Measurements from ENCODE around the gene RHOJ. TPM values are rescaled to one million over a fixed set of nuclear protein-coding genes. Genes with fewer than 3 reads are reported as not detected.

The RHOJ gene
- total RNA-seq, 2 experiments from 2014 or later: not detected

GRCh38 chr14:63210812-63211211 lies 6.6 kb downstream of the RHOJ start:
- no peak overlapping the region for H3K4me3 Mint-ChIP-seq
- no peaks in the 10 kb centered on the region for H3K9me3 Mint-ChIP-seq (ENCODE audit: low read depth)
- intact Hi-C loops (cut with DNase I, micrococcal nuclease): no loop called here
- DNase-seq (no peak), ATAC-seq (no peak)
- no peak overlapping the region for H3K27ac Mint-ChIP-seq
- no peaks in the 10 kb centered on the region for H3K36me3 Mint-ChIP-seq (ENCODE audit: low read depth)
- no peaks in the 10 kb centered on the region for H3K4me1 Mint-ChIP-seq
- peaks cover 14% of the 10 kb centered on the region for H3K27me3 Mint-ChIP-seq
- ChIA-PET POLR2A (no interaction called here), CTCF (interaction anchor here (0.5 kb wide), 1 partner anchor 173 kb away, joined by 3 read pairs; no protein-coding TSS in a partner anchor)

- no peaks in the 10 kb centered on the region for H3K9me3 Mint-ChIP-seq (ENCODE audit: low read depth)
- no peak overlapping the region for H3K27ac Mint-ChIP-seq
- H3K27me3 Mint-ChIP-seq: peaks cover 14% of the 10 kb centered on the region
- no peaks in the 10 kb centered on the region for H3K36me3 Mint-ChIP-seq (ENCODE audit: low read depth)
- CTCF ChIA-PET: no interaction called here
- intact Hi-C loops (cut with DNase I, micrococcal nuclease): no loop called here
- DNase-seq (no peak), ATAC-seq (no peak)
- no peaks in the 10 kb centered on the region for H3K4me1 Mint-ChIP-seq
- POLR2A ChIA-PET: no interaction called here
- no peak overlapping the region for H3K4me3 Mint-ChIP-seq
These were observed 8.0 kb downstream of the RHOJ start for GRCh38 chr14:63212209-63212608.

GRCh38 chr14:63212776-63213500 lies 8.7 kb downstream of the RHOJ start:
- no peaks in the 10 kb centered on the region for H3K36me3 Mint-ChIP-seq (ENCODE audit: low read depth)
- no peak overlapping the region for H3K4me3 Mint-ChIP-seq
- H3K4me1 Mint-ChIP-seq: no peaks in the 10 kb centered on the region
- POLR2A ChIA-PET: no interaction called here
- peaks cover 14% of the 10 kb centered on the region for H3K27me3 Mint-ChIP-seq
- ATAC-seq (no peak), DNase-seq (no peak)
- H3K27ac Mint-ChIP-seq: no peak overlapping the region
- intact Hi-C loops (cut with DNase I, micrococcal nuclease): no loop called here
- CTCF ChIA-PET: no interaction called here
- H3K9me3 Mint-ChIP-seq (ENCODE audit: low read depth): no peaks in the 10 kb centered on the region

DNA sequence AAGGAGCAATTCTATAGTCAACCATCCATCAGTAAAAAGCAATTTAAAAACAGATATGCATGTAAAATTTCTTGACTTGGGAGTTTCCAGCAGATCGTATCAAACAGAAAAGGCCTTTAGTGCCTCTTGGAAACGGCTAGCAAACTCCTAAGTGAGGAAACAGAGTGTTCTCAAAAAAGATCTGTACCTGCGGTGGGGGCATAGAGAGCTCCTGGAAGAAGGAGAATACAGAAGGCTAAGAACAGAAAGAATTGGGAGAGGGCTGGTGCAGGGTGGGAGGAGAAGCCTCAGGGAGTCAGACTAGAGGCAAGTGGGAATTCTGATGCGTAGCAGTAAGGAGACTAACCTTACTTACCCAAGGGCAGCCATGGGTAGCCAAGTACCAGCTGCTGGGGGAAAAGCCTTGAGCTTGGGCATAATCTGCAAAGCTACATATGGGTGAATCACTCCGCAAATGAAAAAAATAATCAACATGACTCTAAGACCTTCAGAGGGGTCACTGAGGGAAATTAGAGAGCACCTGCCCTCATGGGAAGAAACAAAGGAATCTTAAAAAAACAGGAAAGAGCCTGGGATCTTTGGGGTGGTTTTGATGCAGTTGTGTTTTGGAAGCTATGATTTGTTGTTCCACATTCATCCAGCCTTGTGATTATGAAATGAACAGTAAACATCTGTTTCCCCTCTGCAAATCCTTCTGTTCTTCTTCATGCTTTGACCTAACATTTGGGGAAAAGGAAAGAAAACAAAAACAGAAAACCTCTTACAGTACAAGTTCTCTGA lies 10.4 kb downstream of the RHOJ start:
- Mint-ChIP-seq H3K9me3 (ENCODE audit: low read depth) (no peaks in the 10 kb centered on the region), H3K27me3 (peaks cover 18% of the 10 kb centered on the region), H3K4me1 (no peaks in the 10 kb centered on the region), H3K4me3 (no peak overlapping the region), H3K27ac (no peak overlapping the region), H3K36me3 (ENCODE audit: low read depth) (no peaks in the 10 kb centered on the region)
- ATAC-seq (no peak), DNase-seq (no peak)
- intact Hi-C loops (cut with DNase I, micrococcal nuclease): no loop called here
- POLR2A ChIA-PET: no interaction called here
- CTCF ChIA-PET: no interaction called here

DNA sequence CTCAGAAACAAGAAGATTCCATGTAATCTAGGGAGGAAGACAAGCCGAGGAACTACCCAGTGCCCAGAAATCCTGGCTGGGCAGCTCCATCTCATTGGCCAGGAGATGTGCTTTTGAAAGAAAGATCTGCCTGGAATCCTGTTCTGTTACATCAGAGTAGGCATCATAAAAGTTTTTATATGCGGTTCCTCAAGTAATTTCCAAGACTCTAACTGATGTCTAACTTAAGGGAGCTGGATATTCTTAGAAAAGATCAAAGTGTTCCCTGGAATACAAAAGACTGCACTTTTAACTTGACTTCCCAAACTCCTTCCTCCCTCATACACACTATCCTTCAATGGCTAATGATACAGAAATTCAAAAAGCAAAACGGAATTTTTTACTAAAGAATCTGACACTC lies 16.3 kb downstream of the RHOJ start:
- intact Hi-C loops (cut with DNase I, micrococcal nuclease): no loop called here
- Mint-ChIP-seq H3K36me3 (ENCODE audit: low read depth) (no peaks in the 10 kb centered on the region), H3K4me1 (no peaks in the 10 kb centered on the region), H3K27ac (no peak overlapping the region), H3K9me3 (ENCODE audit: low read depth) (no peaks in the 10 kb centered on the region), H3K27me3 (peaks cover 15% of the 10 kb centered on the region), H3K4me3 (no peak overlapping the region)
- ATAC-seq: no peak
- ChIA-PET POLR2A (no interaction called here), CTCF (interaction anchor here (0.6 kb wide), 1 partner anchor 56 kb away, joined by 3 read pairs; no protein-coding TSS in a partner anchor)
- no peak for DNase-seq

DNA sequence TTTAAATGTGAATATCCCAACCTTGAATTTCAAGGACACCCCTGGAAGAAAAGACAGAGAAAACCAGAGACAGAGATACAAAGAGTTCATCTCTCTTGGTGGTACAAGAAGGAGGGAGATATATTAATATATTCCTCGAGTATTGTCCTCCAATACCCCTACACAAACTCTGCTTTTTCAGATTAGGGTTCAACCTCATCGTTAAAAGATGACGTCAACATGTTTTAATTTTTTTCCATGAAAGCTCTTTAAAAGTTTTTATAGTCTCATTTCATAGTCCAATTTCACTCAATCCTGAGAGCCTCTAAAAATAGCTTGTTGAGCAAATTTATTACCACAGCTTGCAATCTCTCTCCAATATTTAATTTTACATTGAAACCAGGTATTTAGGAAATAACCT lies 19.4 kb downstream of the RHOJ start:
- Mint-ChIP-seq H3K36me3 (ENCODE audit: low read depth) (no peaks in the 10 kb centered on the region), H3K27ac (no peak overlapping the region), H3K9me3 (ENCODE audit: low read depth) (no peaks in the 10 kb centered on the region), H3K27me3 (peaks cover 13% of the 10 kb centered on the region), H3K4me3 (no peak overlapping the region), H3K4me1 (no peaks in the 10 kb centered on the region)
- POLR2A ChIA-PET: no interaction called here
- CTCF ChIA-PET: no interaction called here
- intact Hi-C loops (cut with DNase I, micrococcal nuclease): no loop called here
- ATAC-seq (no peak), DNase-seq (no peak)

- peaks cover 13% of the 10 kb centered on the region for H3K27me3 Mint-ChIP-seq
- H3K4me3 Mint-ChIP-seq: no peak overlapping the region
- H3K27ac Mint-ChIP-seq: no peak overlapping the region
- no peaks in the 10 kb centered on the region for H3K4me1 Mint-ChIP-seq
- CTCF ChIA-PET: no interaction called here
- DNase-seq (no peak), ATAC-seq (no peak)
- intact Hi-C loops (cut with DNase I, micrococcal nuclease): no loop called here
- no peaks in the 10 kb centered on the region for H3K36me3 Mint-ChIP-seq (ENCODE audit: low read depth)
- POLR2A ChIA-PET: no interaction called here
- H3K9me3 Mint-ChIP-seq (ENCODE audit: low read depth): no peaks in the 10 kb centered on the region
These were observed 20.0 kb downstream of the RHOJ start for GRCh38 chr14:63224196-63224595.

DNA sequence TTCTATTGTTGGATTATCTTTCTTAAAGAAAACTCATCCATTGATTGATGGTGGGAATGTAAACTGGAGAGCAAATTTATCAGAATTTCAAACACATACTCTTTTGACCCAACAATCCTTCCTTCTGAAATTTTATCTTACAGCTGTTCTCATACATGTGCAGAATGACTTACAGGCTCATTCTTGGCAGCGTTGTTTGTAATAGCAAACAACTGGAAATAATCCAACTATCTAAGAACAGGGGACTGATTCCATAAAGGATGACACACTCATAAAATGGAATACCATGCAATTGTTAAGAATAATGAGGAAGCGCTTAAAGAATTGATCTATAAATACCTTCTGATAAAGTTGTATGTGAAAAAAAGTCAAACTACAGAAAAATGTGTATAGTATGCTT lies 24.0 kb downstream of the RHOJ start:
- ChIA-PET POLR2A (no interaction called here), CTCF (no interaction called here)
- ATAC-seq: no peak
- H3K4me1 Mint-ChIP-seq: no peaks in the 10 kb centered on the region
- no peak overlapping the region for H3K4me3 Mint-ChIP-seq
- intact Hi-C loops (cut with DNase I, micrococcal nuclease): no loop called here
- H3K36me3 Mint-ChIP-seq (ENCODE audit: low read depth): no peaks in the 10 kb centered on the region
- no peaks in the 10 kb centered on the region for H3K9me3 Mint-ChIP-seq (ENCODE audit: low read depth)
- H3K27me3 Mint-ChIP-seq: peaks cover 25% of the 10 kb centered on the region
- DNase-seq: no peak
- H3K27ac Mint-ChIP-seq: no peak overlapping the region

GRCh38 chr14:63229330-63230059 lies 25.3 kb downstream of the RHOJ start:
- POLR2A ChIA-PET: no interaction called here
- no peak overlapping the region for H3K4me3 Mint-ChIP-seq
- CTCF ChIA-PET: no interaction called here
- intact Hi-C loops (cut with DNase I, micrococcal nuclease): no loop called here
- peaks cover 26% of the 10 kb centered on the region for H3K27me3 Mint-ChIP-seq
- H3K4me1 Mint-ChIP-seq: no peaks in the 10 kb centered on the region
- no peak overlapping the region for H3K27ac Mint-ChIP-seq
- H3K9me3 Mint-ChIP-seq (ENCODE audit: low read depth): no peaks in the 10 kb centered on the region
- DNase-seq (no peak), ATAC-seq (no peak)
- H3K36me3 Mint-ChIP-seq (ENCODE audit: low read depth): no peaks in the 10 kb centered on the region

- intact Hi-C loops (cut with DNase I, micrococcal nuclease): no loop called here
- CTCF ChIA-PET: no interaction called here
- peaks cover 30% of the 10 kb centered on the region for H3K27me3 Mint-ChIP-seq
- H3K4me1 Mint-ChIP-seq: no peaks in the 10 kb centered on the region
- H3K9me3 Mint-ChIP-seq (ENCODE audit: low read depth): no peaks in the 10 kb centered on the region
- H3K27ac Mint-ChIP-seq: no peak overlapping the region
- H3K4me3 Mint-ChIP-seq: no peak overlapping the region
- H3K36me3 Mint-ChIP-seq (ENCODE audit: low read depth): no peaks in the 10 kb centered on the region
- ATAC-seq: no peak
- POLR2A ChIA-PET: no interaction called here
- no peak for DNase-seq
These were observed 27.5 kb downstream of the RHOJ start for GRCh38 chr14:63231766-63232165.

DNA sequence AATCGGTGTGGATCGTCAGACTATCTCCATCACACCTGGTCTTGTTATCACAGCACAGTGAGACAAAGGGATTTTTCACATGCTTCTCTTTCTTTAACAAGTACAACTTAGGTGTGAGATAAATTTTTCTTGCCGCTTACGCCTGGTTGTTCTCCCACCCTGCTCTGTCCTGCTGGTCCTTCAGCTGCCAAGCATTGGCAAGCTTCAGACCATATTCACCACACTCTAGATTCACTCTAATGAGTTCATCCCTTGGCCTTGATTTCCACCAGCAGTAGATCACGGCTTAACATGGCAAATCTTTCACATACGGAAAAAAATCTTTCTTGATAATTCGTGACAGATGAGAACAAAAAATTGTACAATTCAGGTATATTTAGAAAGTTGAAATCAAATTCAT lies 33.5 kb downstream of the RHOJ start:
- DNase-seq: no peak
- Mint-ChIP-seq H3K27me3 (peaks cover 18% of the 10 kb centered on the region), H3K27ac (no peak overlapping the region), H3K4me3 (no peak overlapping the region), H3K36me3 (ENCODE audit: low read depth) (no peaks in the 10 kb centered on the region), H3K9me3 (ENCODE audit: low read depth) (no peaks in the 10 kb centered on the region), H3K4me1 (no peaks in the 10 kb centered on the region)
- POLR2A ChIA-PET: no interaction called here
- intact Hi-C loops (cut with DNase I, micrococcal nuclease): no loop called here
- ATAC-seq: no peak
- CTCF ChIA-PET: interaction anchor here (0.5 kb wide), 1 partner anchor 340 kb away, joined by 3 read pairs; no protein-coding TSS in a partner anchor

- Mint-ChIP-seq H3K27ac (no peak overlapping the region), H3K4me1 (no peaks in the 10 kb centered on the region), H3K4me3 (no peak overlapping the region), H3K27me3 (peaks cover 13% of the 10 kb centered on the region), H3K36me3 (ENCODE audit: low read depth) (no peaks in the 10 kb centered on the region), H3K9me3 (ENCODE audit: low read depth) (no peaks in the 10 kb centered on the region)
- POLR2A ChIA-PET: no interaction called here
- no peak for ATAC-seq
- intact Hi-C loops (cut with DNase I, micrococcal nuclease): no loop called here
- DNase-seq: no peak
- CTCF ChIA-PET: interaction anchor here (0.6 kb wide), 1 partner anchor 510 kb away, joined by 4 read pairs; no protein-coding TSS in a partner anchor
These were observed 36.0 kb downstream of the RHOJ start for GRCh38 chr14:63240221-63240620.

Data from activated CD4-positive, alpha-beta T cell treated with anti-CD3 and anti-CD28 coated beads for 36 hours (primary cell).